Esophagus muscularis mucosa (tissue), 4 donors: ENCODE results near the gene INTS15. TPM values are rescaled to one million over a fixed set of nuclear protein-coding genes. Genes with fewer than 3 reads are reported as not detected.

Experiments used
- DNase-seq: peaks from one replicate; pipeline ENCODE4 v3.0.0-alpha.2; 2017; ENCODE audit errors: extremely low spot score
- H3K27ac ChIP-seq, 4 donors: fragments of 200-600 bp; sonication (generic); replicated peaks in 1 of 4; 1 replicate in 3 of 4; 2 replicates in 1 of 4; pipeline ENCODE4 v1.5.1; 2016 to 2019; ENCODE audit warnings: mild to moderate bottlenecking in 1 of 4
- H3K27me3 ChIP-seq, 4 donors: fragments of 200-600 bp; sonication (generic); one replicate each; pipeline versions ENCODE4 v1.5.1 to v1.6.0; 2016 to 2019
- H3K36me3 ChIP-seq, 4 donors: fragments of 200-600 bp; sonication (generic); one replicate each; pipeline ENCODE4 v1.5.1; 2016 to 2019
- H3K4me1 ChIP-seq, 4 donors: fragments of 200-600 bp; sonication (generic); one replicate each; pipeline ENCODE4 v1.5.1; 2016 to 2019
- H3K4me3 ChIP-seq, 4 donors: fragments of 200-600 bp; sonication (generic); 1 replicate in 2 of 4; 2 replicates in 2 of 4; pipeline ENCODE4 v1.5.1; 2016 to 2019; ENCODE audit warnings: mild to moderate bottlenecking in 4 of 4, moderate library complexity in 1 of 4
- H3K9me3 ChIP-seq, 4 donors: fragments of 200-600 bp; sonication (generic); 1 replicate in 3 of 4; 2 replicates in 1 of 4; pipeline ENCODE4 v1.5.1; 2016 to 2019
- EP300 ChIP-seq: sonication (generic); formaldehyde crosslinking; IDR thresholded peaks from one replicate; pipeline ENCODE4 v1.6.1; 2017; ENCODE audit warnings: antibody characterized with exemption
- POLR2A ChIP-seq: fragments of 450-650 bp; IDR thresholded peaks from one replicate; pipeline ENCODE4 v1.6.1; 2017; ENCODE audit warnings: antibody characterized with exemption, moderate library complexity, mild to moderate bottlenecking, low read depth
- POLR2AphosphoS5 ChIP-seq, 2 donors: sonication (generic); formaldehyde crosslinking; IDR thresholded peaks; one replicate each; pipeline ENCODE4 v1.6.1; 2017; ENCODE audit warnings: antibody characterized with exemption in 2 of 2
- WGBS: methylation state at CpG from one replicate; pipeline ENCODE4 v1.1.5; 2018; 5-methylcytosine and 5-hydroxymethylcytosine counted together
- intact Hi-C: fragments of 100-400 bp; cut with DNase I; formaldehyde crosslinking; loops from one replicate; pipeline ENCODE4 v1.15.1; 2023
- total RNA-seq, 4 donors: library from RNA; depleted of rRNA; stranded (reverse); fragments of >200 nt; gene quantifications; one replicate each; pipeline versions ENCODE4 v1.1.0 to v1.2.1, GENCODE V29; 2016
- TF ChIP-seq, protein P1 (sequence below), 3 experiments: fragments of 200-600 bp in 2 of 3; fragments of 450-650 bp in 1 of 3; sonication (generic) in 2 of 3; IDR thresholded peaks; one replicate each; pipeline ENCODE4 v1.5.1; 2017 to 2019; ENCODE audit warnings: antibody characterized with exemption in 3 of 3, mild to moderate bottlenecking in 2 of 3, moderate library complexity in 1 of 3

INTS15 gene
- total RNA-seq, 4 donors from 2014 or later: 22.5 to 38.9 (median 33.5) TPM

DNA sequence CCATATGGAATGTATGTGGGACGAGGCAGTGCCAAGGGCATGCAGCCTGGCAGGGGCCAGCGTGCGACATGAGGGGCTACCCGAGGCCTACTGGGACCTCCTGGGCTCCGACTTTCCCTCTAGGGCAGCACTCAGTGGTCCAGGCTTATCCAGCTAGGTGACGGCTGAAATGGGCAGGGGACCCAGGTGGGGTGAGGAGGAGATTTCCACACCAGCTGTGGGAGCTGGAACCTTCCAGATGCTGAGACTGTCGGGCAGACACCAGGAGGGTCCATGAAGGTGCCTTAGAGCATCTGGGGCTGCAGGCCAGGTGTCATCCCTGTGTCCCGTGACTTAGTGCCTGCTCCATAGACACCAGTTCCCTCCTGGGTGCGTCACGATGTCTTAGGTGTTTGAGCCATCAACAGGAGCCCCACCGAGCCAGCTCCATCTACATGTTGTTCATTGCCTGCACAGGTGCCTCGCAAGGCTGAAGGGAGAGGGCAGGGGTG is 60.7 kb downstream of the INTS15 start:
- 93% methylated on average over 5 of the region's 12 CpGs for WGBS
- Histone ChIP-seq H3K36me3 (peaks cover 41 to 99% (median 93%) of the 10 kb centered on the region in 4 donors), H3K27me3 (no peaks in the 10 kb centered on the region), H3K4me1 (no peaks in the 10 kb centered on the region), H3K27ac (no peak overlapping the region), H3K4me3 (no peak overlapping the region), H3K9me3 (peaks cover 0 to 3% (median 0%) of the 10 kb centered on the region in 4 donors)
- TF ChIP-seq EP300 (no peak), POLR2AphosphoS5 (IDR thresholded peaks at IDR 0.05) (no peak), POLR2A (no peak)
- TF ChIP-seq, protein P1, sequence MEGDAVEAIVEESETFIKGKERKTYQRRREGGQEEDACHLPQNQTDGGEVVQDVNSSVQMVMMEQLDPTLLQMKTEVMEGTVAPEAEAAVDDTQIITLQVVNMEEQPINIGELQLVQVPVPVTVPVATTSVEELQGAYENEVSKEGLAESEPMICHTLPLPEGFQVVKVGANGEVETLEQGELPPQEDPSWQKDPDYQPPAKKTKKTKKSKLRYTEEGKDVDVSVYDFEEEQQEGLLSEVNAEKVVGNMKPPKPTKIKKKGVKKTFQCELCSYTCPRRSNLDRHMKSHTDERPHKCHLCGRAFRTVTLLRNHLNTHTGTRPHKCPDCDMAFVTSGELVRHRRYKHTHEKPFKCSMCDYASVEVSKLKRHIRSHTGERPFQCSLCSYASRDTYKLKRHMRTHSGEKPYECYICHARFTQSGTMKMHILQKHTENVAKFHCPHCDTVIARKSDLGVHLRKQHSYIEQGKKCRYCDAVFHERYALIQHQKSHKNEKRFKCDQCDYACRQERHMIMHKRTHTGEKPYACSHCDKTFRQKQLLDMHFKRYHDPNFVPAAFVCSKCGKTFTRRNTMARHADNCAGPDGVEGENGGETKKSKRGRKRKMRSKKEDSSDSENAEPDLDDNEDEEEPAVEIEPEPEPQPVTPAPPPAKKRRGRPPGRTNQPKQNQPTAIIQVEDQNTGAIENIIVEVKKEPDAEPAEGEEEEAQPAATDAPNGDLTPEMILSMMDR (IDR thresholded peaks at IDR 0.05): no peak
- intact Hi-C loops: no loop called here
- peak; percentile 87 for DNase-seq

DNA sequence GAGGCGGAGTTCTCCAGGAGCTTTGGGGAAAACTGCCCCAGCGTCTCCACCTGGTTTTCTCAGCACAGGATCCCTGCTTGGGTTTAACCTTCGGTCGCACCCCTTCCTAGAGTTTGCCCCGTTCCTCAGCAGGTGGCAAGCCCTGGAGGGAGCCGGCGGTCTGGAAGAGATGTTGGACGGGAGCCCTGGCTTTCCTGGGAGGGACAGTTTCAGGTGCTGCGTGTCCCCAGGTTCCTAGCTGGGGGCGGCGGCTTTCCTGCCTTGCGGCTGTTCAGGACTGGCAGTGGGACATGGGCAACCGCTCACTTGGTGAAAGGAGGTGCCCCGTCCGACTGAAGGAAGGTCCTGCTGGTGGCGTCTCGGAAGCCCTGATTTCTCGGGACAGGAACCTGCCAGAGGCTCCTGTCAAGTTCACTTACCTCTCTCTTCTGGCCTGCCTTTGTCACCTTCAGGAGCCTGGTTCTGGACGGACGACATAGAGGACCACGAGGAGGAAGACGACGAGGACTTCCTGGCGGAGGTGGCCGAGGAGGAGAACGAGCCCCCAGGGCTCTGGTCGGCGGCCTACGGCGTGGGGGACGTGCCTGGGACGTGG is 62.1 kb downstream of the INTS15 start:
- 98% methylated on average over 24 of the region's 32 CpGs for WGBS
- peaks cover 32 to 94% (median 83%) of the 10 kb centered on the region in 4 donors for H3K36me3 ChIP-seq
- intact Hi-C loops: no loop called here

GRCh38 chr7:6652446-6653011 is 62.7 kb downstream of the INTS15 start:
- Histone ChIP-seq H3K36me3 (peaks cover 32 to 88% (median 77%) of the 10 kb centered on the region in 4 donors), H3K4me3 (no peak overlapping the region), H3K4me1 (no peaks in the 10 kb centered on the region), H3K9me3 (peaks cover 0 to 3% (median 0%) of the 10 kb centered on the region in 4 donors), H3K27ac (no peak overlapping the region), H3K27me3 (no peaks in the 10 kb centered on the region)
- 97% methylated on average over 21 of the region's 75 CpGs for WGBS
- intact Hi-C loops: no loop called here
- no peak for DNase-seq
- TF ChIP-seq POLR2AphosphoS5 (IDR thresholded peaks at IDR 0.05) (no peak), EP300 (no peak), POLR2A (no peak)
- TF ChIP-seq, protein P1 (IDR thresholded peaks at IDR 0.05): no peak

More for the DNA sequence above, 62.1 kb downstream of the INTS15 start:
- Histone ChIP-seq H3K9me3 (peaks cover 0 to 3% (median 0%) of the 10 kb centered on the region in 4 donors), H3K27me3 (no peaks in the 10 kb centered on the region), H3K27ac (no peak overlapping the region), H3K4me3 (no peak overlapping the region), H3K4me1 (no peaks in the 10 kb centered on the region)
- TF ChIP-seq POLR2A (no peak), POLR2AphosphoS5 (IDR thresholded peaks at IDR 0.05) (no peak), EP300 (no peak)
- TF ChIP-seq, protein P1 (IDR thresholded peaks at IDR 0.05): no peak
- peak; percentile 75 for DNase-seq

DNA sequence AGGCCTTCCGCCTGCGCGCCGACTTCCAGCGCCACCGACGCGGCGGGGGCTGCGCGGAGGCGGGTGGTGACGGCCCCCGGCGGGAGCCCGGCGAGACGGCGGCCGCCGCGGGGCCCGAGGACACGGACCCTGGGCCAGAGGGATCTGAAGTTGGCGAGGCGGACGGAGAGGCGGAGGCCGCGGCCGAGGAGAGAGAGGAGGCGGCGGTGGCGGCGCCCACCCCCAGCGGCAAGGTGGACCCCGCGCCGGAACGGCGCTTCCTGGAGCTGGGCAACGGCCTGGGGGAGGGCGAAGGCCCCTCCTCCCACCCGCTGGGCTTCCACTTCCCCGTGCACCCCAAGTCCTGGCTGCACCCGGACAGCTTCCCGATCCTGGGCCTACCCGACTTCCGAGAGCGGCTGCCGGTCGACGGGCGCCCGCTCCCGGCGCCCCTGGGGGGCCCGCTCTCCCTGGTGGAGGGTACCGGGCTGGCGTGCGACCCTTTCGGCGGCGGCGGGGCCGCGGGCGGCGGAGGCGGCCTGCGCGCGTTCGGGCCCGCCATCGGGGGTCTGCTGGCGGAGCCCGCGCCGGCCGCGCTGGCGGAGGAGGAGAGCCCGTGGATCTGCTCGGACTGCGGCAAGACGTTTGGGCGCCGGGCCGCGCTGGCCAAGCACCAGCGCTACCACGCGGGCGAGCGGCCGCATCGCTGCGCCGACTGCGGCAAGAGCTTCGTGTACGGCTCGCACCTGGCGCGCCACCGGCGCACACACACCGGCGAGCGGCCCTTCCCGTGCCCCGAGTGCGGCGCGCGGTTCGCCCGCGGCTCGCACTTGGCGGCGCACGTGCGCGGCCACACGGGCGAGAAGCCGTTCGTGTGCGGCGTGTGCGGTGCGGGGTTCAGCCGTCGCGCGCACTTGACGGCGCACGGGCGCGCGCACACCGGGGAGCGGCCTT is 63.5 kb downstream of the INTS15 start:
- Histone ChIP-seq H3K27ac (no peak overlapping the region), H3K4me3 (no peak overlapping the region), H3K27me3 (no peaks in the 10 kb centered on the region), H3K4me1 (no peaks in the 10 kb centered on the region), H3K9me3 (peaks cover 0 to 3% (median 0%) of the 10 kb centered on the region in 4 donors), H3K36me3 (peaks cover 32 to 80% (median 70%) of the 10 kb centered on the region in 4 donors)
- TF ChIP-seq, protein P1 (IDR thresholded peaks at IDR 0.05): no peak
- no peak for TF ChIP-seq EP300
- TF ChIP-seq POLR2AphosphoS5 (IDR thresholded peaks at IDR 0.05): no peak
- no peak for TF ChIP-seq POLR2A
- DNase-seq: no peak
- WGBS: 93% methylated on average over 61 of the region's 146 CpGs
- intact Hi-C loops: no loop called here
